GM15510 (cell line): ENCODE data around the gene DKK3.

ENCODE experiments used
- POLR2A ChIP-seq: IDR thresholded peaks from 3 replicates; pipeline ENCODE4 v1.6.1; 2011; ENCODE audit warnings: borderline replicate concordance; ENCODE audit not compliant: insufficient read length; ENCODE audit errors: extremely low read depth

Gene DKK3

DNA sequence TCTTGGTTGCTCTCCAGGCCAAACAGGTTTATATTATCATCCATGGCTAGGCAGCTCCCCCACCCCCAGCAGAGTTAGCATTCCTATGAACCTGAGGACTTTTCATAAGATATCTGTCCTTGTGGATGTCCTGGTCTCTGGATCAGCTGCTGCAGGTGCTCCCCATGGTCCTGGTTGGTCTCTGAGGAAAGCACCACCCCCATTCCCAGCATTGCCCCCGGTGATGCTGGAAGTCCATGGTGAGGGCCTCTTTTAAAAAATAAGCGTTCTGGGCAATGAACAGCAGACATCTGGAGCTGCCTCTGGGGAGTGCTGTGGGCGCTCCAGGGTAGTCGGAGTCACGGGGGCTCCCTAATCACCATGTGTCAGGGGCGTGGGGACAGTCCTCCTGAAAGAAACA lies 26.6 kb downstream of the DKK3 start:
- no peak for TF ChIP-seq POLR2A

DNA sequence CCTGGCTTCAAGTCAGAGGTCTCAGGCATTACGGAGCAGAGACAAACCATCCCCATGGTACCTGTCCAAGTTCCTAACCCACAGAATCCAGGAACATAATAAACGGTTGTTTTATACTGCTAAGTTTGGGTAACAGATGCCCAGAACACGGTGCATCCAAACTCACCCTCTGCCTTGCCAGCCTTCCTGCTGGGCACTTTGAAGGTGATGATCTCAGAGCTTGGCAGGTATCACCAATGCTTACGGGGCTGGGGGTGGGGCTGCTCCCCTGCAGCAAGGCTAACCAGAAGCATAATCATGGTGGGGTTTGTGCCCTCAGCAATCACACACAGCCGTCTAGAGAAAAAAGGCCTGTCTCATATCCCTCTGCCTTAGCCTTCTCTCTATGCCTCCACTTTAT lies 27.1 kb downstream of the DKK3 start:
- TF ChIP-seq POLR2A: no peak

DNA sequence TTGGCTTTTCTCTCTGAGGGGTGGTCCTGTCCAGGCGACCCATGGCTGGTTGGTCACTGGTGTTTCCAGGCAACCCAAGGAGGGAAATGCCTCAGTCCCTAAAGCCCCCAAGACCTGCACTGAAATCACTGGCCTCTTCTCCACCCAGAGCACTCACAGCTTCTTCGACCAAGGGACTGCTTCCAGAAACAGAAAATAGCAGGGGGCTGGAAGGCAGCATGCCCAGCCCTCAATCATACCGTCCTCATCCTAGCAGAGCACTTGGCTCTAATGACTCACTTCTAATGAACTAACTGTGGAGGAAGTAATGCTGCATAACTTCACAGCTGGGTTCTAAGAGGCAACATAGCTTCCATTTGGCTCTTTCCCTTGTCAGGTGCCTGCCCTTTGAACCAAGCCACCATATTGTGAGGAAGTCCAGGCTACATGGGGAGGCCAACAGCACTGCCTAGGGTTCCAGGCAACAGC lies 27.6 kb downstream of the DKK3 start:
- TF ChIP-seq POLR2A: no peak

DNA sequence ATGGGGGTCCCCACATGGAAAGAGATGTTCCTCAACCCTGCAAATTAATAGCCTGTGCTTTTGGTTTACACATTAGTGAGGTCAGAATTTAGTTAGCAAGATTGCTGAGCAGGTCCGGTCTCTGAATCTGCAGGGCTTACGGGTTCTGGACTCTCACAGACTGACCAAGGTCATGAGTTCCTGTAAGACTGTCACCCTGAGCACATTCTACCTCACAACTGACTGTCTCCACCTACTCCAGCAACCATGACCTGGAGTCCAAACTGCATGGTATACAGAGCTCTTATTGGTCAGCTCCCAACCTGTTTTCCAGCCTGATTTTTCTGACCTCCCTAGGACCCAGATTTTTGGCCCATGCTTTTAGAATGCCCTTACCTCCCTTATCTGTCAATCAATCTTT lies 28.2 kb downstream of the DKK3 start:
- no peak for TF ChIP-seq POLR2A

DNA sequence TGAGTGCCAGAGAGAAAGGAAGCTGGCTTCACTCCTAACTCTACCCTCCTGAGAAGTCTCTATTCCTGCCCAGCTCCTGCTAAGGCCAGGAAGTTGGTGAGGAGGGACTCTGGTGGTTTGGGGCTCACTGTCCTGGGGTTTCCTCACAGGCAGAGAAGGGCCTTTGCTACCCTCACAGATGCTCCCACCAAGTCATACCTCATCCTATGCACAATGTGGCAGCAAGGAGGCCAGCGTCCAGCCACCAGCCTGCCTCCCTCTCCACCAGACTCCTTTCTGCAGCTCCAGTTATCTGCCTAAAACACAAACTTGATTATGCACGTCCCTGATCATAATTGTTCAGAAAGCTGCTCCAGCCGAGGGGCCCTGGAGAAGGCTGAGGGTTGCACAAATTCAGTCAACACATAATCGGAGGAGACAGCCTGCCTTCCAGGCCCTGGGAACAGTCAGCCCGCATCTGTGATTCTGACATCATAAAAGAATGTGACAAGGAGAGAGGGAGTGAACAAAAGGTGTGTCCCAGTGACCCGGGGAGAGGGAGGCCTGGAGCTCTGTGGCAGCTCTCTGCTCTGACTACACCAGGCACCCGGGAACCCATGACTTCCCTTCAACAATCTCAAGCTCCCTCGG lies 28.8 kb downstream of the DKK3 start:
- no peak for TF ChIP-seq POLR2A

DNA sequence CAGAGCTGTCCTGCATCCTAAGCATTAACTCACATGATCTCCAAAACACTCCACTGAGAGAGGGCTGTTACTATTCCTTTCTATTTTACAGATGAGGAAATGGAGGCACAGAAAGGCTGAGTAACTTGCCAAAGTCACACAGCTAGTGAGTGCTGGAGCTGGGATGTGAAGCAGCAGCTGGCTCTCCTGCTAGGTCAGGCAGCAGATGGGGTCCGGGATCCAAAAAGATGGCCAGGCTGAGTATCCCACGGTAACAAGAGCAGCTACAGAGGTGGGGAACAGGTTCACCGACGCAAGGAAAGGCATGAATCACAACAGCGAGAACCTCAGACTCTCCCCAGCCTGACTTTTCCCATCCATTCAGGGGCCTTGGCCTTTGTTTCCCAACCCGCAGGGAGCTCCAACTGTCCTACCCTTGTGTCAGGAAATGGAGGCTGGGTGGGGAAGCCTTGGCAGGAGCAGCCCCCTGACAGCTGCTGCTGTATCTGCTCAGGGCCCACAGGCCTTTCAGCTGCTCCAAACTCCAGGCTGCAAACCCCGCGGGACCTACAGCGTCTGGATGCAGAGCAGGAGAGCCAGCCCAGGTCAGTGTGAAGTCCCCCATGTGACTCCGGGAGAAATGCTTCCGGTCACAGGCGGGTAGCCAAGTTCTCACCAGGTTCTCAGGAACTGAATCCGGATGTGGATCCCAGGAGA lies 29.5 kb downstream of the DKK3 start:
- no peak for TF ChIP-seq POLR2A

DNA sequence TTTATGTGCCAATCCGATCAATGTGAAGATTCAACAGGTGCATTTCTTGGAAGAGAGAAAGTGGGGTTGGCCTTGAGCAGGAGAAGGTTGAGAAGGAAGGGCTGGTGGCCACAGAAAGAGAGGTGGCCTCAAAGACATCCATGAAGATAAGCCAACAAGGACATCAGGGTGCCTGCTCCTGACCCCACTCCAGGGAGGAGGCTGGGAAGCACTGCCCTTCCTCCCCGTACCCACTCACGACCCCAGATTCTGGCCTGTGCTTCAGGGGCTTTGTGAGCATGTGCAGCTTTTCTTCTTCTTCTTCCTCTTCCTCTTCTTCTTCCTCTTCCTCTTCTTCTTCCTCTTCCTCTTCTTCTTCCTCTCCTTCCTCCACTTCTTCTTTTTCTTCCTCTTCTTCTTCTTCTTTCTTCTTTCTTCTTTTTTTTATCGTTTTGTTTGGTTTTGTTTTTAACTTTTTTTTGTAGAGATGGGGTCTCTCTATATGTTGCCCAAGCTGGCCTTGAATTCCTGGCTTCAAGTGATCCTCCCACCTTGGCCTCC lies 30.3 kb downstream of the DKK3 start:
- no peak for TF ChIP-seq POLR2A

DNA sequence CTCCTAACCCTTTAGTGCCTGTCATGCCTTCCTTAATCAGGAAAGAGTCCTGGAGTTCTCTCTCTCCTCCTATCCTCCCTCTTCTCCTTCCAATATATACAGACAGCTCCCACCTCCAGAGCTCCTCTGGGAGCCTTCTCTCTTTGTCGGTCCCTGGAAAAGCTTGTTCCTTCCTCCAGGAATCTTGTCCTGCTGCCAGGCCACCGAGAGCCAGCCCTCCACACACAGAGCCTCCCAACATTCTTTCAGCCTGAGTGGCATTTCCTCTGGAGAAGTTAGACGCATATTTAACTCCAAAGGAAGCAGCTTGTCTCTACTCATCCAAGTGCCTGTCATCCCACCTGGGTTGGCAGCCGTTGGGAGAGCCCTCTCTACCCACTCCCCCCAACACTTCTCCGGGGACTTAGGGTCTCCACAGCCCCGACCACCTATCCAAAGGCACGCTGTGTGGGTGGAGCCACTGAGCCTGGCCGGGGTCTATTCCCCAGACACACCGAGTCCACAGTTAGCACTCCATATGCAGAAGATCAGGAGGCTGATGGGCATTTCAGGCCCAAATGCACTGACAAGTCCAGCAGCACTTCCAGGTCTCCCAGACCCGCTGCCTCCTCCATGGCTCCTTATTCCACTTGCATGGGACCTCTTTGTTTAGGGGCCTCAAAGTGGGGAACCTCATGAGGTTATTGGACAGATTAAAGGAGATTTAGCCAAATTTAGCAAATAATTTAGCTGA lies 31.1 kb downstream of the DKK3 start:
- TF ChIP-seq POLR2A: no peak

DNA sequence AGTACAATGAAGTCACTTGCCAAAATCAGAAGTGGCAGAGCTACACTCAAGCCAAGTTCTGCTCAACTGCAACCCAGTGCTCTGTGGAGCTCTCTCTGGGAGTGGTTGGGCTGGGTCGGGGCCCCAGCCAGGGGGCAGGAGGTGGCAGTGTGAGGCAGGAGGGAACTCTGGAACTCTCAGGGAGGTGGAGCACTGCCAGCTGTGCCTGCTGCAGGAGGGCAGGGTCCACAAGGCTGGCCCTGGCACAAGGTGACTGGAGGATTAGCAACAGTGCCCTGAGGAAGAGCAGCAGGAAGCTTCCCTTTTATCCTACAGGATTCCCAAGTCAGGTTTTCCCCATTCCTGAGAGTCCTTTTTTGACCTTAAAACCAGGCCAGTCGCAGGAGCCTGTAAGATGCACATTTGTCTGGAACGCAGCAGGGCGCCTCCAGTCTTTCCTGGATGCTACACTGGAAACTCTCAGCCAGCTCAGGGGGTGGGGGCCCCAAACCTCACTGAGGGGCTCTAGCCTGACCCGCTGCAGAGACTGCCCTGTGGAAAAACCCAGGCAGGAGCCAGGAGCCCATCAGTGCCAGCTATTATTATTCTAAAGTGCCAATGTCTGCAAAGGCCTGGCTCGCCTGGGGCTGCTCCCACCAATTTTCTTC lies 31.8 kb downstream of the DKK3 start:
- no peak for TF ChIP-seq POLR2A

DNA sequence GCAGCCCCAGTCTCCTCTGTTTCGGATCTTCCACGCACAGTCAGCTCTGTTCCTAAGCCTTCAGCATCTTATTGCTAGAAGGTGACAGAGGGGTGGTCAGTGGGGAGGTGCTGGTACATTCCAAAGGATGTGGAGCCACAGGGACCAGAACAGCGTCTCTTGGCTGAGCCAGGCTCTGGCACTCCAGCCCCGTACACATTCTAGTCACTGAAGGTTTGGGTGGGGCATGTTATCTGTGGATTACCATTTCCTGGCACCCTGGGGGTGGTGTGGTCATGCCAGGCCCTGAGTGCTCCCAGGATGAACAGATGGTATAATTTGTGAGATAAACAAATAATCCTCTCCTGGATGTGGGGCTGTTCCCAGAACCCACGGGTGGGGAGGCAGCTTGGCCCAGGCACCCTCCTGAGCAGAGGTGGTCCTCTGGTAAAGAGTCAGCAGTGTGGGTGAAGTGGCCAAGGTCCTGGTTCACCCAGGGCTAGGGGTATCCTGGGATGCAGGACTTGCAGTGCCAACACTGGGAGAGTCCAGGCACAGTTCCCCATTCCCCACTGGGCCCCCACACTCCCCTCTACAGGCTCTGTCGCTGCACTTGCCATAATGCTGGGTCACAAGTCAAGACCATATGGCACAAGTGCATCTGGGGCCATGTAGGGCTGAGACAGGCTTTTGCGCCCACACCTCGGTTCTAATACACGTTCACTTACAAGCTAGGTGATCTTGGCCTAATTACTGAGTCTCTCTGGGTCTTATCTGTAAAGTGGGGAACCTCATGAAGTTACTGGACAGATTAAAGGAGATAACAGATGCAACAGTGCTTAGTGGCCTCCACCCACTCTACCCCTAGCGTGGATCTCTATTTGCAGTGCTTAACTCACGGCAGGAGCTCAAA lies 33.0 kb downstream of the DKK3 start:
- TF ChIP-seq POLR2A: no peak

DNA sequence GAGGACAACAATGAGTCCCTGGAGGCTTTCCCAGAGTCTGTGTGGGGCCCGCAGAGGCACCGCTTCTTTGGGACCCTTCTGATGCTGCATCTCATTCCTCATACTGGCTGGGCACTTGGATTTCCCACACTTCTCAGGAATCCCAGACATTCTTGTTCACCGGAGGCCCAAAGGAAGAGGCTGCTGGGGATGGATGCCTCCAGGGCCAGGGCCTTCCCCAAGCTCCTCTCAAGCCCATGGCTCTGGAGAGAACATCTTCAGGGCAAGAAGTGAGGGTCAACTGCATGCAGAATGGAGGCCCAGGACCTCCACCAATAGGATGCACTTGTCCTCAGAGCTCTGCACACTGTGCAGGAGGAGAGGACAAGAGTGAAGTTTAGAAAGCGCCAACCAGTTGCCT lies 34.6 kb downstream of the DKK3 start:
- no peak for TF ChIP-seq POLR2A

DNA sequence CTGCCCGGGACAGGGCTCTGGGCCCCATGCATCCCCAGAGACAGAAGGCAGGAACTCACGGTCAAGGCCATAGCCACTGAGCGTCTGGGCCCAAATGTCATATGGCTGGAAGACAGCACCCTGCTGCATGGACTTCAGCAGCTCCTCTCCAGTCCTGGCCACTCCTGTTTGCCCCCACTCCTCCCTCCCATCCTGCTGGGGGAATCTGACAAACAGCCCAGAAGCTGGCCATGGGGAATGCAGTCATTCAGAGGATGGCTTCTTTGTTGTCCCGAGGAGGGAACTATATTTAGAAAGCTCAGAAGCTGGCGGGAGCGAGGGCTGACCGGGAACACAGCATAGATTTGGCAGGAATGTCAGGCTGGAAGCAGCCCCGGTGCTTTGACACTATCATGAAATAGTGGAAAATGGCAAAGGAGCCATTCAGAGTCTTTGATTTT lies 35.0 kb downstream of the DKK3 start:
- TF ChIP-seq POLR2A: no peak

DNA sequence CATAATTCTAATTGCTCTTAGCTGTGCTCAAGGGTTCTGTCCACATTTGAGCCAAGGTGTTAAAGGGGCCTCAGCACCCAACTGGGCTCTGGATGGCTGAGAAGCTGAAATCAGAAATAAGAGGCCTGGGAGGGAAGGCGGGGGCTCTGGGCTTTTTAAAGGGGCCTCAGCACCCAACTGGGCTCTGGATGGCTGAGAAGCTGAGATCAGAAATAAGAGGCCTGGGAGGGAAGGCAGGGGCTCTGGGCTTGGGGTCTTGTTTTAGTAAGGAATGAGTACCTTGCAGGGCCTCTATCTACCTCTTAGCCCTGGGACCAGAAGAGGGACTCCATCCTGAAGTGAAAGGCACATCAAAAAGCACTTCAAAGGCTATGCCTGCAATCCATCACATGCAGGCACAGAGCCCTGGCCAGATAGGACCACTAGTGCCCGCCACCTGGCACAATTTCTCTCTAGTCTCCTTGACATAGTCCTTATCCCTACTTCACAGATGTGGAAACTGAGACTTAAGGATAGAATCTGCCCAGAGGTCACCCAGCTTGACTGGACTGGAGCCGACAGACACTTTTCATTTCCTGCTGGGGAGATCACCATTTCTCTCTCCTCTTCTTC lies 35.6 kb downstream of the DKK3 start:
- no peak for TF ChIP-seq POLR2A

DNA sequence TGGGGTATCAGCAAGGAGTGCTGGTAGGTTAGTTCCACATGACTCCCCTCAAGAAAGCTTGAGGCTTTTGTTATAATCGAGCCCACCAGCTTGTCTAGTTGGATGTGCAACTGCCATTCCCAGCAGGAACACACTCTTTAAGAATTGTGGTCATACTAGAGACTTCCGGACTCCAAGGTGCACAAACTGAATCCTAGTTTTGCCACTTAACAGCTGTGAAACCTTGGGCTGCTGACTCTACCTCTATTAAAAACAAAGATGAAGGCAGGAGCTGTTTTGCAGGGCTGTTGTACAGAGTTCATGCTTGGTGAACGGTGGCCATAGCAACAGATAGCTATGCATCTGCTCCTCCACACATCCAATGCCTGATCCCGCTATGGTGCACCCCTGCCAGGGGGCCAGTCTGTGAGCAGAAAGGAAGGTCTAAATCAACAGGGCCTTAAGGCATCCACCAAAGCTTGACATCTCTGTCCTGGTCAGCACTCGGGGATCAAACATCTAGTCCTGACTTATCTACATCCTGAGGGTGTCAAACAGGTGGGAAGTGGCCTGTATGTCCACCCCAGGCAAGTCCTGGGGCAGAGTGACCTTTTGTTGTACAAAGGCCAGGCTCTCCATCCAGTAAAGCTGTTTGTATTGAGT lies 36.4 kb downstream of the DKK3 start:
- no peak for TF ChIP-seq POLR2A

DNA sequence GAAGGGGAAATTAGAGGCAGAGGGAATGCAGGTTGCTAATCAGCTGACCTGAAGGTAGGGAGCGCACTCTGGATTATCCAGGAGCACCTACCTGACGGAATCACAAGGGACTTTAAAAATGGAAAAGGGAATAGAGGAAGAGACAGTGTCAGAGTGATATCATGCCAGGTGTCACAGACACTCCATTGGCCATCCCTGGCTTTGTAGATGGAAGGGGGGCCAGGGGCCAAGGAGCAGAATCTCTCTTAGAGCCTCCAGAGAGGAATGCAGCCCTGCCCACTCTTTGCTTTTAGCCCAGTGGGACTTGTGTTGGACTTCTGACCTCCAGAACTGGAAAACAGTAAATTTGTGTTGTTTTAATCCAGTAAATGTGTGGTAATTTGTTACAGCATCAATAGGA lies 37.9 kb downstream of the DKK3 start:
- TF ChIP-seq POLR2A: no peak
